GM23248 (cell line): ENCODE measurements around the gene SLC6A18.

ENCODE experiments used
- EZH2 ChIP-seq: fragments of 200-600 bp; sonication (generic); IDR thresholded peaks from 2 replicates; pipeline ENCODE4 v1.6.1; 2018; ENCODE audit warnings: antibody characterized with exemption, mild to moderate bottlenecking; ENCODE audit not compliant: insufficient read depth, poor library complexity, severe bottlenecking
- EZH2phosphoT487 ChIP-seq: fragments of 200-600 bp; sonication (generic); IDR thresholded peaks from 2 replicates; pipeline ENCODE4 v1.6.1; 2018; ENCODE audit warnings: antibody characterized with exemption, moderate library complexity, mild to moderate bottlenecking, low read depth; ENCODE audit not compliant: insufficient read depth

- TF ChIP-seq EZH2phosphoT487 (no peak), EZH2 (no peak)
Observed at GRCh38 chr5:1262381-1262780, 37.2 kb downstream of the SLC6A18 start.
